Endothelial cell of umbilical vein (primary cell): ENCODE data around the gene PILRA. TPM values are rescaled to one million over a fixed set of nuclear protein-coding genes. Genes with fewer than 3 reads are reported as not detected.

Experiments
- BruUV-seq: library from RNA; stranded (reverse); fragments of 400-500 nt; replicated peaks from 2 replicates; lab custom pipeline; 2021; lab: Mats Ljungman, UMichigan
- CTCF ChIA-PET: fragments of 300-600, 350-600 bp; sonication (Branson Sonifier 250); formaldehyde crosslinking; loops from one replicate; lab custom pipeline; 2021; ENCODE audit warnings: antibody characterized with exemption, inconsistent platforms; lab: Charles Lee
- POLR2A ChIA-PET: fragments of 300-600, 350-600 bp; sonication (Branson Sonifier 250); formaldehyde crosslinking; loops from one replicate; lab custom pipeline; 2021; ENCODE audit warnings: antibody characterized with exemption, inconsistent platforms; lab: Charles Lee
- DNase-seq: peaks from one replicate; pipeline ENCODE4 v3.0.0-alpha.2; 2011; ENCODE audit warnings: low read depth, low spot score
- FAIRE-seq: peaks from 2 replicates; lab custom pipeline; 2011; peaks lifted over from hg19 to GRCh38; lab: Jason Lieb, UNC
- H2AFZ ChIP-seq: 2 replicates; pipeline ENCODE4 v1.6.0; 2012; ENCODE audit warnings: low read depth, low read length, control low read depth, inconsistent platforms
- H3K27ac ChIP-seq: 2 replicates; pipeline ENCODE4 v1.5.1; 2011; ENCODE audit warnings: low read depth, mild to moderate bottlenecking, control low read depth, low read length, moderate library complexity; ENCODE audit not compliant: insufficient read depth
- H3K27me3 ChIP-seq, 2 experiments: 2 replicates each; pipeline versions ENCODE4 v1.6.0 to v1.6.1; 2011; ENCODE audit warnings: low read length in 2 of 2, mixed read lengths in 1 of 2; ENCODE audit not compliant: control insufficient read depth in 2 of 2, insufficient read depth in 2 of 2
- H3K36me3 ChIP-seq, 2 experiments: 2 replicates in 1 of 2; 3 replicates in 1 of 2; pipeline ENCODE4 v1.5.1; 2011; ENCODE audit warnings: low read length in 2 of 2, mild to moderate bottlenecking in 1 of 2, moderate library complexity in 1 of 2; ENCODE audit not compliant: control insufficient read depth in 2 of 2, insufficient read depth in 2 of 2; ENCODE audit errors: extremely low read depth in 1 of 2
- H3K4me1 ChIP-seq: 3 replicates; pipeline ENCODE4 v1.5.1; 2011; ENCODE audit warnings: mild to moderate bottlenecking, low read length; ENCODE audit not compliant: control insufficient read depth, insufficient read depth; ENCODE audit errors: extremely low read depth
- H3K4me2 ChIP-seq: 2 replicates; pipeline ENCODE4 v1.6.1; 2011; ENCODE audit warnings: low read length, control low read depth, mixed read lengths; ENCODE audit not compliant: insufficient read depth
- H3K4me3 ChIP-seq, 3 experiments: fragments of 200-600 bp in 1 of 3; sonication (generic), shearing (Covaris generic) in 1 of 3; replicated peaks in 1 of 3; 2 replicates each; pipeline ENCODE4 v1.5.1; 2011 to 2016; ENCODE audit warnings: control low read depth in 3 of 3, low read length in 3 of 3, mild to moderate bottlenecking in 2 of 3, inconsistent platforms in 1 of 3, low read depth in 1 of 3, moderate library complexity in 1 of 3; ENCODE audit not compliant: insufficient read depth in 1 of 3
- H3K79me2 ChIP-seq: 2 replicates; pipeline ENCODE4 v1.6.0; 2012; ENCODE audit warnings: low read length, inconsistent platforms; ENCODE audit not compliant: control insufficient read depth, insufficient read depth
- H3K9ac ChIP-seq: replicated peaks from 2 replicates; pipeline ENCODE3; 2011; ENCODE audit warnings: low read length, control low read depth; ENCODE audit not compliant: insufficient read depth; ENCODE audit errors: extremely low read depth
- H3K9me1 ChIP-seq: replicated peaks from 3 replicates; pipeline ENCODE4 v1.6.0; 2011; ENCODE audit warnings: mild to moderate bottlenecking, low read length; ENCODE audit not compliant: control insufficient read depth, insufficient read depth; ENCODE audit errors: extremely low read depth
- H3K9me3 ChIP-seq: replicated peaks from 2 replicates; pipeline ENCODE4 v1.5.1; 2012; ENCODE audit warnings: low read length, inconsistent platforms; ENCODE audit not compliant: control insufficient read depth, insufficient read depth
- H4K20me1 ChIP-seq: replicated peaks from 2 replicates; pipeline ENCODE3; 2011; ENCODE audit warnings: mild to moderate bottlenecking, low read length; ENCODE audit not compliant: control insufficient read depth, insufficient read depth; ENCODE audit errors: extremely low read depth
- CTCF ChIP-seq, 2 donors: IDR thresholded peaks; 1 replicate in 1 of 2; 2 replicates in 1 of 2; pipeline ENCODE4 v1.5.1; 2011; ENCODE audit warnings: low read length in 2 of 2, mild to moderate bottlenecking in 2 of 2, moderate library complexity in 2 of 2, control low read depth in 1 of 2, inconsistent platforms in 1 of 2, low read depth in 1 of 2; ENCODE audit not compliant: insufficient read depth in 1 of 2; ENCODE audit errors: extremely low read depth in 1 of 2
- EZH2 ChIP-seq: IDR thresholded peaks from 2 replicates; pipeline ENCODE4 v1.6.1; 2012; ENCODE audit warnings: borderline replicate concordance, low read depth, mild to moderate bottlenecking, moderate library complexity, low read length, inconsistent platforms; ENCODE audit not compliant: severe bottlenecking
- FOS ChIP-seq: IDR thresholded peaks from 2 replicates; pipeline ENCODE4 v1.6.1; 2011; ENCODE audit warnings: mild to moderate bottlenecking, low read length, moderate library complexity, borderline replicate concordance; ENCODE audit not compliant: insufficient read depth
- GATA2 ChIP-seq: IDR thresholded peaks from 2 replicates; pipeline ENCODE4 v1.7.0; 2011; ENCODE audit warnings: low read depth, mild to moderate bottlenecking, moderate library complexity, mixed read lengths, low read length; ENCODE audit not compliant: insufficient read length, insufficient read depth
- JUN ChIP-seq: IDR thresholded peaks from 2 replicates; pipeline ENCODE4 v1.6.1; 2011; ENCODE audit warnings: borderline replicate concordance, low read depth; ENCODE audit not compliant: insufficient read length, insufficient read depth
- MAX ChIP-seq: IDR thresholded peaks from 2 replicates; pipeline ENCODE4 v1.6.1; 2011; ENCODE audit not compliant: insufficient read depth, insufficient read length
- MYC ChIP-seq: IDR thresholded peaks from one replicate; pipeline ENCODE4 v1.6.1; 2011; ENCODE audit warnings: mild to moderate bottlenecking, low read depth, low read length
- POLR2A ChIP-seq: IDR thresholded peaks from 2 replicates; pipeline ENCODE4 v1.6.1; 2012; ENCODE audit warnings: low read depth, mild to moderate bottlenecking, control low read depth, low read length
- POLR2AphosphoS5 ChIP-seq: IDR thresholded peaks from 2 replicates; pipeline ENCODE4 v1.6.1; 2012; ENCODE audit warnings: low read depth, mild to moderate bottlenecking, control low read depth, low read length, moderate library complexity; ENCODE audit not compliant: insufficient read depth
- dilution Hi-C: fragments of 300-500 bp; cut with MboI; formaldehyde crosslinking; loops from one replicate; pipeline ENCODE4 v1.15.0; 2019; ENCODE audit warnings: low sequenced_read_pairs; ENCODE audit not compliant: extremely low pct_ligation_motif_present
- intact Hi-C: fragments of 100-400 bp; cut with micrococcal nuclease; formaldehyde crosslinking; loops from one replicate; pipeline ENCODE4 v1.10.0; 2022
- polyA plus RNA-seq, 4 experiments: library from polyadenylated mRNA; depleted of rRNA in 3 of 4; stranded (reverse) in 3 of 4; unstranded in 1 of 4; fragments of >200 nt; gene quantifications; 2 replicates each; pipeline versions ENCODE4 v1.2.1 to v1.2.3, GENCODE V29; 2011 to 2012; ENCODE audit warnings: missing spikeins in 1 of 4
- total RNA-seq: library from RNA; stranded (reverse); gene quantifications from 2 replicates; pipeline ENCODE4 v1.2.3, GENCODE V29; 2021

PILRA gene
- total and polyA plus RNA-seq, 2 donors (not counting 3 experiments of a cell fraction or from before 2014, with no cell fraction given), result 0.61 to 1.3 TPM

- H3K4me2 ChIP-seq, result no peak overlapping the region
- H4K20me1 ChIP-seq, result no peaks in the 10 kb centered on the region
- FAIRE-seq (no peak), DNase-seq (no peak)
- no peak overlapping the region for H3K27ac ChIP-seq
- no peaks in the 10 kb centered on the region for H3K4me1 ChIP-seq
- BruUV-seq, result no TSS peak
- no peaks in the 10 kb centered on the region for H3K9me3 ChIP-seq
- CTCF ChIA-PET, result interaction anchor here (1.7 kb wide), 1 partner anchor 16 kb away, joined by 10 read pairs; no protein-coding TSS in a partner anchor
- intact Hi-C loops, result no loop called here
- dilution Hi-C loops, result no loop called here
- H2AFZ ChIP-seq, result no peak overlapping the region
- no peaks in the 10 kb centered on the region for H3K9me1 ChIP-seq
- no peaks in the 10 kb centered on the region for H3K36me3 ChIP-seq
- no peak overlapping the region for H3K4me3 ChIP-seq
- no peaks in the 10 kb centered on the region for H3K79me2 ChIP-seq
- TF ChIP-seq MYC, result no peak
- no peak for TF ChIP-seq FOS
- TF ChIP-seq GATA2, result no peak
- TF ChIP-seq JUN, result no peak
- H3K9ac ChIP-seq, result no peak overlapping the region
- H3K27me3 ChIP-seq, result peaks cover 0 to 4% of the 10 kb centered on the region in 2 experiments
- POLR2A ChIA-PET, result no interaction called here
Measured at GRCh38 chr7:100423315-100423714, 50.0 kb downstream of the PILRA start.

GRCh38 chr7:100425347-100425746, 52.1 kb downstream of the PILRA start:
- dilution Hi-C loops (no loop called here), intact Hi-C loops (no loop called here)
- H3K9me3 ChIP-seq, result no peaks in the 10 kb centered on the region
- H3K9me1 ChIP-seq, result no peaks in the 10 kb centered on the region
- ChIA-PET POLR2A (no interaction called here), CTCF (interaction anchor here (0.9 to 1.4 kb wide), 2 partner anchors 18 to 31 kb away, joined by 3 to 4 read pairs; no protein-coding TSS in a partner anchor)
- H3K27me3 ChIP-seq, result peaks cover 0 to 2% of the 10 kb centered on the region in 2 experiments
- FAIRE-seq, result no peak
- H3K4me3 ChIP-seq, result no peak overlapping the region
- no peak overlapping the region for H2AFZ ChIP-seq
- no peak overlapping the region for H3K27ac ChIP-seq
- H3K4me2 ChIP-seq, result no peak overlapping the region
- peaks cover 4% of the 10 kb centered on the region for H3K79me2 ChIP-seq
- DNase-seq, result no peak
- no peaks in the 10 kb centered on the region for H4K20me1 ChIP-seq
- H3K36me3 ChIP-seq, result no peaks in the 10 kb centered on the region
- TF ChIP-seq JUN (no peak), MAX (no peak), MYC (no peak), EZH2 (no peak), FOS (no peak), POLR2AphosphoS5 (no peak), POLR2A (no peak), CTCF (IDR thresholded peaks at IDR 0.05; ENCODE audit: extremely low read depth in 1 of 2, insufficient read depth in 1 of 2, low read depth in 1 of 2, low read length in 2 of 2) (no peak), GATA2 (no peak)
- no TSS peak for BruUV-seq
- no peaks in the 10 kb centered on the region for H3K4me1 ChIP-seq
- no peak overlapping the region for H3K9ac ChIP-seq
